HG03039 (cell line): ENCODE measurements around the gene JARID2.

Experiments used
- ATAC-seq: cut with Tn5 transposase; IDR thresholded peaks from one replicate; pipeline ENCODE4 v1.9.1; 2021; ENCODE audit warnings: mild to moderate bottlenecking, moderate library complexity; ENCODE audit not compliant: unreplicated experiment

JARID2 gene

GRCh38 chr6:15553031-15553430 lies 307.2 kb downstream of the JARID2 start:
- no peak for ATAC-seq

DNA sequence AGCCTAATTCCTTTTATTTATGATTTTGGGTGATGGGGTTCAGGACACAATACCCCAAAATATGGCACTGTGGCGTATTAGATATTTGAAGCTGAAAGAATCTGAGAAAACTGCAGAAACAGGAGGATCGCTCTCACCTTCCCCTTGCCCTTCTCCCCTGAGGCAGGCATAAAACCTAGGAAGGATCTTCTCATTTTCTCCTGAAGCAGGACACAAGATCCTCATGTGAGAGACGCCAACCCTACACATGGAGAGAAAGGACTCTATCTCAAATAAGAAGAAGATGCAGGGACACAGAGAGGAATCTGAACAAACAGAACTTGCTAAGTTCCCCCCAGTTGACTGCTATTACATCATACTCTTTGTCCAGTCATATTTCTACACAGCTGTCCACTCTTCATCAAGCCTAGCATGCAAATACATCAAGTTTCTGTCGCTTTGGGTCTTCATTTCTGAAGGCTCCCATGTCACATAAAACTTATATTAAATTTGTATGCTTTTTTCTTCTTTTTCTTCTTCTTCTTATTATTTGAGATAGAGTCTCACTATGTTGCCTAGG lies 307.9 kb downstream of the JARID2 start:
- no peak for ATAC-seq

DNA sequence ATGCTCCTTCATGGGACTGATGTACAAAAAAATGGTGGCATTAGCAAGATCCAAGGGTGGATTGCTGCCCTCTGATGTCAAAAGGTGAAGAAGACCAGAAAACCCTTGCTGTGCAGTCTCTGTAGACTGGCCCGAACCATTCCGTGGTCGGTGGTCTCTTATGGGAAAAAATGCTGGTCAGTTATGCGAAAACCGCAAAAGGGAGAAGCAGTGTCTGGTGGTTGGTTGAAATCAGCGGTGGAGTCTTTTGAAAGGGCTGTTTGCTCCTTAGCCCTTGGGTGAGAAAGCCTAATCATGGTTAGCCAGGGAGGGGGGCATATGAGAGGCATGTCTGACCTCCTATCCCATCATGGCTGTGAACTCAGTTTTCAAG lies 308.8 kb downstream of the JARID2 start:
- ATAC-seq, result no peak

- no peak for ATAC-seq
These were observed 309.5 kb downstream of the JARID2 start for GRCh38 chr6:15555101-15556038.

GRCh38 chr6:15556711-15557110 lies 310.8 kb downstream of the JARID2 start:
- ATAC-seq, result no peak

DNA sequence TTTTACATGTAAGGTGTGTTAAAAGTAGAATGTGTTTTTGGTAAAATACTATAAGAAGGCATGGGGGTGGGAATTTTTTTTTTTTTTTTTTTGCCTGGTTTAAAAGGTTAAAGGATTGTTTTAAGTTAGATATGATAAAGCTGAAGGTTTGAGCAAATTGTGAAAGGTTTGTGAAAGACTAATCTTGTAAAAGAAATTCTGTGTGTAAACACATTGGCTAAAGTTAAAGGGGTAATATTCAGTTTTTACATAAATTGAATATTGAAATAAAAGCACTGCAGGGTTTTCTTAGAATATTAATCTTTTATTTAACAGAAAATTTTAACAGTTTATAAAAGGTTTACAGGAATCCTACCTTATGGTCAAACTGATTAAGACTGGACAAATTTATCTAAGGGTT lies 311.3 kb downstream of the JARID2 start:
- no peak for ATAC-seq

DNA sequence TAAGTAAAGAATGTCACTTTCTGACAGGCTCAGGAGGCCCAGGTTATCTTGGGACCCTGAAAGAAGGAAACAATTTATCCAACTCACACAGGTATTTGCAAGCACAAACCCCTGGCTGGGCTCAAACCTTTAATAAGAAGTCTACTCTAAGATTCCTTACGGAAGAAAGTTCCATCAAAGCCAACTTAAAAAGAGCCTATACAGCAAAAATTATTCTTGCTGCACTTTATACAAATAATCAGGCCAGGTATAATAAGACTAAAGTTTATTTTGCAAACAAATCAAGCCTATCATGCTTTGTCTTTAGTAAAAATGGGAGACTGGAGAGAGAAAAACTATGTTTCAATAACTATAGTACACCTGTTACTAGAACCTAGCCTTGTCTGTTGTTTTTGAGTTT lies 314.8 kb downstream of the JARID2 start:
- no peak for ATAC-seq

DNA sequence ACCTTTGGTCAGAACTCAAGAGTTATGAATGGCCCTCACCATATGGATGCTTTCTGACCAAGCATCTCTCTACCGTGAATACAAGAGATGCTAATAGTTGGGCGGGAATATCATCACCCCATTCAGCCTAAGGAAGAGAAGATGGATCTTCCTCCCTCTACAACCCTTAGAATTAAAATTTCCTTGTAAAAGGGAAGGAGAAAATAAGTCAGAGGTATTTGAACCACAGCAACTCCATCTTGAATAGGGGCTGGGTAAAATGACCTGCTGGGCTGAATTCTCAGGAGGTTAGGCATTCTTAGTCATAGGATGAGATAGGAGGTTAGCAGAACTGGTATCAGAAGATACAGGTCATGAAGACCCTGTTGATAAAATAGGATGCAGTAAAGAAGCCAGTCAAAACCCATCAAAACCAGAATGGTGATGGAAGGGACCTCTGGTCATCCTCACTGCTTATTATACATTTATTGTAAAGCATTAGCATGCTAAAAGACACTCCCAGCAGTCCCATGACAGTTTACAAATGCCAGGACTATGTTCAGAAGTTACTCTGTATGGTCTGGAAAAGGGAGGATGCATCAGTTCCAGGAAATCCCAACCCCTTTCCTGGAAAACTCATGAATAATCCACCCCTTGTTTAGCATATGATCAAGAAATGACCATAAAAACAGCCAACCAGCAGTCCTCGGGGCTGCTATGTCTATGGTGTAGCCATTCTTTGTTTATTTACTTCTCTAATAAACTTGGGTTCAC lies 315.8 kb downstream of the JARID2 start:
- ATAC-seq, result no peak

DNA sequence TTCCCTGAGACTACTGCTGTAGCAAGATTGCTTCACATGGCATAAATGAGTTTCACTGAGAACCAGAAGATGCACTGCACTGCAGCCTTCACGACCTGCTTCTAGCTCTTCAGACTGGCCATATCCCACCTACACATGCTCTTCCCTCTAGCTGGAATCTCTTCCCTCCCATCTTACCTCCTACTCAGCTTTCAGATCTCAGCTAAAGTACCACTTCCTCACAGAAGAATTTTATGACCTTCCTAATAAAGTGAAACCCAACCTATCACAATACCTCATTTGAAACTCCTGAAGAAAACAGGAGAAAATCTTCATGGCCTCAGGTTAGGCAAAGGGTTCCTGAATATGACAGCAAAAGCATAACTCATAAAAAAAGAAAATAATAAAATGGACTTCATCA lies 317.1 kb downstream of the JARID2 start:
- ATAC-seq, result no peak

DNA sequence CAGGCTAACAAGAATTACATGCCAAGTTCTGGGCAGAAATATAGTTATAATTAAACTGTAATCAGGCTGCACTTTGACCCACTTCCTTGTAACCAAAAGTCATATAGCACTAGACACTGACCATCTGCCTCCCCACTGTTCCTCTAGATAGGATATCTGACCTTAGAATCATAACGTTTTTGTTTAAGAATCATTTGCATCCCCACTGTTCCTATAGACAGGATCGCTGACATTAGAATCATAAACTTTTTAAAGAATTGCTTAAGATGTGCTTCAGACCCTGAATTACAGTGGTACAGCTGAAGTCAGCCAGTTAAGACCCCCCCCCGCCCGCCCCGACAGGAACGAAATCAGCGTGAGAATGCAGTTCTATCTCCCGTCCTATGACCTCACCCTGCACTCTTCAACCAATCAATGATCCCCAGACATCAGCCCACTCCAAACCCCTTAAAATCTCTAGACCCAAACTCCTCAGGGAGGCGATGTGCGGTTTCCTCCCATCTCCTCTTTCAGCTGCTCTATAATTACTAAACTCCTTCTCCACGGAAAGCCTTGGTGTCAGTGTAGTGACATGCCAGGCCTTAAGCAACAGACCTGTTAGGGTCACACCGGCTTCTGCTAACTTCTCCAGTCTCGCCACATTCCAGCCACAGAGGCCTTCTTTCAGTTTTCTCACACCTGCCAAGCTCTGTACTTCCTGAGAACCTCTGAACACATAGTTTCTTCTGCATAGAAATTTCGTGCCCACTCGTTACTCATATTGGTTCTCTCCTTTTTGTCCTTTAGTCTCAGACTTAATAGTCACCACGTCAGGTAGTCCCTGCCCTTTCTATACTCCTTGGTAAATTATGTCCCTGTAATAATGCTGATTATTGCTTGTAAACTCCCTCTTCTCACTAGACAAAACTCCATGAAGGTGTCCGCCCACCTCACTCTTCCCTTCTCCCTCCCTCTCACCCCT lies 323.4 kb downstream of the JARID2 start:
- ATAC-seq, result no peak

DNA sequence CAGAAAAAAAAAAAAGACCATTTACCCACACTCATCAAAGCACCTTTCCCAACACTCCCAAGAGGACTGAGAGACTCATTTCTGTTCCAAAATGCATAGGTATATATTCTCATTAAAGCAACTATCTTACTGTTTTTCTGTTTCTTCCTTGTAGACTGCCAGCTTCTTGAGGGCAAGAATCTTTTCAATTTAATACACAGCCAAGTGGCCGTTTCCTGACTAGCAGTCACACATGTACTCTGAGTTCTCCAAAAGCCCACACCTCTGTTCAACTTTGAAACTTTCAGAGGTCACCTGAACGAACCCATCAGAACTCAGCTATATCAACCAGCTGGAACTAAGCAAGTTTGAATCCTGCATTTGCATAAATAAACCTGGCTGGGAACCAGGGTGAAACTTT lies 324.3 kb downstream of the JARID2 start:
- ATAC-seq, result no peak
